ENCODE measurements around the gene TRAF3IP1.
"Not testable (repeated sequence)": the region's sequence is repeated elsewhere in the genome, so short reads cannot be mapped to it uniquely, and the experiment has no call there.

Gene TRAF3IP1

DNA sequence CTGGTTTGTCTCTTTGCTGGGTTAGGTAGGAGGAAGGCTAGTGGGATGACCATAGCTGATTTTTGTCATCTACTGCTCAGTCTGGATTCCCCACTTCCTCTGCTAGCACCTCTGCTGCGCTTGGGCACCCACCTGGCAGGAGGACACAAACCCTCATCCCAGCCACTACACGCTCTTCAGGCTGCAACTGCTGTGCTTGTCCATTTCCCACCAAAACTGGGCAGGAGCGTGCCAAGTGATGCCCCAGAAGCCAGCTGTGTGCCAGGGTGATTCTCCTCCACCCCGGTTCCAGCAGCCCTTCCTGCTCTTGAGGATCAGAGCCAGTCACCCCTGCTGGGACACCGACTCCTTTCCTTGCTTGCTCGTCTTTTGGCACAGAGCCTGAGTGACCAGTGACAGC is 16.2 kb upstream of the TRAF3IP1 start:
- in situ Hi-C loops (cut with MboI; ENCODE audit: low sequenced_read_pairs, unreplicated experiment) = no loop called here
- TF ChIP-seq, protein P1, sequence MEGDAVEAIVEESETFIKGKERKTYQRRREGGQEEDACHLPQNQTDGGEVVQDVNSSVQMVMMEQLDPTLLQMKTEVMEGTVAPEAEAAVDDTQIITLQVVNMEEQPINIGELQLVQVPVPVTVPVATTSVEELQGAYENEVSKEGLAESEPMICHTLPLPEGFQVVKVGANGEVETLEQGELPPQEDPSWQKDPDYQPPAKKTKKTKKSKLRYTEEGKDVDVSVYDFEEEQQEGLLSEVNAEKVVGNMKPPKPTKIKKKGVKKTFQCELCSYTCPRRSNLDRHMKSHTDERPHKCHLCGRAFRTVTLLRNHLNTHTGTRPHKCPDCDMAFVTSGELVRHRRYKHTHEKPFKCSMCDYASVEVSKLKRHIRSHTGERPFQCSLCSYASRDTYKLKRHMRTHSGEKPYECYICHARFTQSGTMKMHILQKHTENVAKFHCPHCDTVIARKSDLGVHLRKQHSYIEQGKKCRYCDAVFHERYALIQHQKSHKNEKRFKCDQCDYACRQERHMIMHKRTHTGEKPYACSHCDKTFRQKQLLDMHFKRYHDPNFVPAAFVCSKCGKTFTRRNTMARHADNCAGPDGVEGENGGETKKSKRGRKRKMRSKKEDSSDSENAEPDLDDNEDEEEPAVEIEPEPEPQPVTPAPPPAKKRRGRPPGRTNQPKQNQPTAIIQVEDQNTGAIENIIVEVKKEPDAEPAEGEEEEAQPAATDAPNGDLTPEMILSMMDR (IDR thresholded peaks at IDR 0.05; ENCODE audit: borderline replicate concordance, control extremely low read depth, extremely low read depth, insufficient read depth, missing control alignments) = no peak
- DNase-seq (ENCODE audit: low spot score) = no peak

DNA sequence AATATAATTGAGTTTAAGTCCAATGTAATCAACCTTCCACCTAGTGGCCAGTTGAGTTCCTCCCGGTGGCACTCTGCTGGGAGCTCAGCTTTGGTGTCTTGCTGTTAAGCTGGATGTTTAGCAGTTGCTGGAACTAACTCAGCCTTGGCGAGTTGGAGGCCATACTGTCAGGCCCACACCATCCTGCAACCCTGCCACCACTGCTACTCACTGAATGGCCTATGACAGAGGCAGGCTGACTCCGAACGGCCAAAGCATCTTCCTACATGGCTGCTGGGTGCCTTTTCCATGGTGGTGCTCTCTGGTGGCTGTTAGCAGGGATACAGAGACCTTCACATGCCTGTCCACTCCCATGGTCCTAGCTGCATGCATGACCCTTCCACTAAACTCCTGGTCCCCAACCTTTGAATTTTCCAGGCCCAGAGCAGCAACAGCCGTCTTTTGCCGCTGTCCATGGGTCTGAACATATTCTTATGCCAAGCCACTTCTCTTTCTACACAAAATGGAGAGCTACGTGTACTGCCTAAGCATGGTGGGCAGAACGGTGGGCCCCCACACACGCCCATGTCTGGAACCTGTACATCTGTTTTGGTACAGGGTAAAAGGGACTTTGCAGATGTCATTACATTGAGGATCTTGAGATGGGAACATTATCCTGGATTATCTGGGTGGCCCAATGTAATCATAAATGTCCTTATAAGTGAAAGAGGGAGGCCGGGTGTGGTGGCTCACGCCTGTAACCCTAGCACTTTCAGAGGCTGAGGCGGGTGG is 15.0 kb upstream of the TRAF3IP1 start:
- TF ChIP-seq, protein P1 (IDR thresholded peaks at IDR 0.05; ENCODE audit: borderline replicate concordance, control extremely low read depth, extremely low read depth, insufficient read depth, missing control alignments) = no peak
- DNase-seq (ENCODE audit: low spot score) = no peak
- in situ Hi-C loops (cut with MboI; ENCODE audit: low sequenced_read_pairs, unreplicated experiment) = no loop called here

DNA sequence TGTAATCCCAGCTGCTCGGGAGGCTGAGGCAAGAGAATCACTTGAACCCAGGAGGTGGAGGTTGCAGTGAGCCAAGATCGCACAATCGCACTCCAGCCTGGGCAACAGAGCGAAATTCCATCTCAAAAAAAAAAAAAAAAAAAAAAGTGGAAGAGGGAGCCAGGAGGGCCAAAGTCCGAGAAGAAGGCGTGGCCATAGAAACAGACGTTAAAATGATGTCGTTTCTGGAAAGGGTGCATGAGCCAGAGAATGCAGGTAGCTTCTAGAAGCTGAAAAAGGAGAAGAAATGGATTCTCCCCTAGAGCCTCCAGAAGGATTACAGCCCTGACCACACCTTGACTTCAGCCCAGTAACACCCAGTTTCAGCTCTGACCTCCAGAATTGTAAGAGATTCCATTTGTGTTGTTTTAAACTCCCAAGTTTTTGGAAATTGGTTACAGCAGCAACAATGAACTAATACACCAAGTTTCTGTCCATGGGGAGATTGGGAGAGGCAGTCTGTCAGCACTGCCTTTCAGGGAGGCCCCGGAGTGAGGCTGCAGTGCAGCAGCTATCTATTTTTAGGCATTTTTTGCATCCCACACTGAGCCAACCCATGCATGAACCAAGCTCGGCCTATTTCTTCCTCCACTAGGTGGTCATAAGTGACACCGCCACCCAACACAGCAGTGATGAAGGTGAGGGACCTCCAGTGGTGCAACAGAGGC is 14.2 kb upstream of the TRAF3IP1 start:
- no peak for DNase-seq (ENCODE audit: low spot score)
- in situ Hi-C loops (cut with MboI; ENCODE audit: low sequenced_read_pairs, unreplicated experiment) = no loop called here
- TF ChIP-seq, protein P1 (IDR thresholded peaks at IDR 0.05; ENCODE audit: borderline replicate concordance, control extremely low read depth, extremely low read depth, insufficient read depth, missing control alignments) = no peak

DNA sequence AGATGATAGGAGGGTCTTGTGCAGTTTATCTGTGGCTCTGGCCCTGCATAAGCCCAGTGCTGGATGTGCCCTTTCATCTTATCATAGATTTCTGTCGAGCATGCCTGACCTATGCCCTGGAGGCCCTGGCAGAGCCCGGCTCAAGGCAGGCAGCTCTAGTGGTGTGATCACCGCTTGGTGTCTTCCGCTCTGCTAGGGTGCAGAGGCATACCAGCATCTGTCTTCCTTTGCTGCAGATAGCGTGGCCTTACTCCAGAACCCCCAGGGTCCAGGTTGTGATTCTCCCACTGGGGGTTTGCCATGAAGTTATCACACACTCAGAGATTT is 13.7 kb upstream of the TRAF3IP1 start:
- TF ChIP-seq, protein P1 (IDR thresholded peaks at IDR 0.05; ENCODE audit: borderline replicate concordance, control extremely low read depth, extremely low read depth, insufficient read depth, missing control alignments) = no peak
- in situ Hi-C loops (cut with MboI; ENCODE audit: low sequenced_read_pairs, unreplicated experiment) = no loop called here
- no peak for DNase-seq (ENCODE audit: low spot score)

DNA sequence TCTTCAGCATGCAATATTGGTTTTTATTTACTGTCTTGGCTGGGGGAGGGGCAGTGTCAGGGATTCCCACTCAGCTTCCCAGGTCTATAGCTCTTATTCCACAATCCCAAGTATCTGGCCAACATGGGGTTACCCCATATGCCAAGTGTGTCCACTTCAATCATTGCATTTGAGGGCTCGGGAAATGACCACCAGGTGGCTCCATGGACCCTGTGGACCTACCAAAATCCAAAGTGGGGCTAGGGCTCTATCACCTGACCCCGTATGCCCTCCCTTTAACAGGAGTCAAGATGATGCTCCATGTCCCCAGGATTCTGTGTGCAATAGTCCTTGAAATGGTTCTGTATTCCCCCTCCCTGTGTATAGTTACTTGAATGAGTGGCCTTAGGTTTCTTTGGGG is 12.1 kb upstream of the TRAF3IP1 start:
- TF ChIP-seq, protein P1 (IDR thresholded peaks at IDR 0.05; ENCODE audit: borderline replicate concordance, control extremely low read depth, extremely low read depth, insufficient read depth, missing control alignments) = peak; percentile 24
- no peak for DNase-seq (ENCODE audit: low spot score)
- in situ Hi-C loops (cut with MboI; ENCODE audit: low sequenced_read_pairs, unreplicated experiment) = no loop called here

DNA sequence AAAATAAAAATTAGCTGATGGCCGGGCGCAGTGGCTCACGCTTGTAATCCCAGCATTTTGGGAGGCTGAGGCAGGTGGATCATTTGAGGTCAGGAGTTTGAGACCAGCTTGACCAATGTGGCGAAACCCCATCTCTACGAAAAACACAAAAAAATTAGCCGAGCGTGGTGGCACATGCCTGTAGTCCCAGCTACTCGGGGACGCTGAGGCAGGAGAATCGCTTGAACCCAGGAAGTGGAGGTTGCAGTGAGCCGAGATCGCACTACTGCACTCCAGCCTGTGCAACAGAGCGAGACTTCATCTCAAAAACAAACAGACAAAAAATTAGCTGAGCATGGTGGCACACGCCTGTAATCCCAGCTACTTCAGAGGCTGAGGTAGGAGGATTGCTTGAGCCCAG is 9.6 kb upstream of the TRAF3IP1 start:
- DNase-seq (ENCODE audit: low spot score); in situ Hi-C loops (cut with MboI; ENCODE audit: low sequenced_read_pairs, unreplicated experiment): not testable (repeated sequence)

DNA sequence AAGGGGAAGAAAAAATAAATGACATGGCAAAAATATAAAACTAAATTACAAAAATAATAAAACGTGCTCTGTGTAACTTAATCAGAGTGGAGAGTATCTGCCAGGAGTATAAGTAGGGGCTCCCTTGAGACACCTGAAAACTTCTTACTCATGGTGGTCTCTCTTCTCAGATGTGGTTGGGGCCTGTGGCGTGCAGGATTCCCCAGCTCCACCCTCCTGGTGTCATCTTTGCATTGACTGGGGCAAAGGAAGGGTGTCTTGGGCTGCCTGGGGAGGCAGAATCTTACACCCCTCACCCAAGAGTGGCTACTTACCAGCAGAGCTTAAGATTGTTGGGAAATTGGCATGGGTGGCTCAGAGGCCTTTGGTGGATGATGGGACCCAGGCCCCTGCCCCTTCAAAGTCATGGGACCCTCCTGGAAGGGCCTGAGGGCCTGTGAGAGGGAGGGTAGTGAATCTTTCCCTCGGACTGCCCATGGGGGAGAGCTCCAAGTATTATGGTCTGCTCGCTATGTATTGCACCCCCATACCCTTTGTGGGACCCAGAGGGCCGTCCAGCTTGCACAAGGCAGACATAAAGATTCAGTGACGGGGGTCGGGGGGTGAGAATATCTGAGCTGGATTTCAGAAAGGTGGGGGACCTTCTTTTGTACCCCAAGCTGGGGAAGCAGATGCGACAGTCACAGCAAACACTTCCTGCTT is 6.9 kb upstream of the TRAF3IP1 start:
- in situ Hi-C loops (cut with MboI; ENCODE audit: low sequenced_read_pairs, unreplicated experiment) = no loop called here
- DNase-seq (ENCODE audit: low spot score) = no peak

More for the DNA sequence above, 6.9 kb upstream of the TRAF3IP1 start:
- TF ChIP-seq, protein P1 (IDR thresholded peaks at IDR 0.05; ENCODE audit: borderline replicate concordance, control extremely low read depth, extremely low read depth, insufficient read depth, missing control alignments) = no peak
